GM21390 (cell line): ENCODE results near the gene PSMD13.
"Not testable (repeated sequence)": the region's sequence is repeated elsewhere in the genome, so short reads cannot be mapped to it uniquely, and the experiment has no call there.

ENCODE experiments used
- ATAC-seq: cut with Tn5 transposase; IDR thresholded peaks from one replicate; pipeline ENCODE4 v1.9.1; 2021; ENCODE audit not compliant: unreplicated experiment

PSMD13 gene

GRCh38 chr11:236774-237767 lies at the start of gene PSMD13:
TSS of gene PSMD13 (plus strand) at chr11:236976. CDS start at chr11:237050, 74 bp downstream.
- ATAC-seq = peak; percentile 81

GRCh38 chr11:189200-189783 lies 47.5 kb upstream of the PSMD13 start:
- not testable (repeated sequence) for ATAC-seq

GRCh38 chr11:189843-190311 lies 46.9 kb upstream of the PSMD13 start:
- ATAC-seq = peak; percentile 73

- not testable (repeated sequence) for ATAC-seq
These were observed 46.2 kb upstream of the PSMD13 start for GRCh38 chr11:190546-190945.

- not testable (repeated sequence) for ATAC-seq
These were observed 45.0 kb upstream of the PSMD13 start for GRCh38 chr11:191490-192478.

- not testable (repeated sequence) for ATAC-seq
These were observed 44.1 kb upstream of the PSMD13 start, which contains the start of gene SCGB1C1 for GRCh38 chr11:192674-193128. TSS of gene SCGB1C1 (plus strand) at chr11:193078. CDS start at chr11:193100, 22 bp downstream.

GRCh38 chr11:193481-193880 lies 43.3 kb upstream of the PSMD13 start:
- ATAC-seq = not testable (repeated sequence)

GRCh38 chr11:196786-197731 lies 39.7 kb upstream of the PSMD13 start:
- ATAC-seq = no peak

- ATAC-seq = no peak
These were observed 39.0 kb upstream of the PSMD13 start for GRCh38 chr11:197741-198235.

- ATAC-seq = no peak
These were observed 38.5 kb upstream of the PSMD13 start for GRCh38 chr11:198236-198806.

GRCh38 chr11:199004-199581 lies 37.7 kb upstream of the PSMD13 start:
- no peak for ATAC-seq

GRCh38 chr11:199782-200181 lies 37.0 kb upstream of the PSMD13 start:
- ATAC-seq = no peak

GRCh38 chr11:200224-201003 lies 36.4 kb upstream of the PSMD13 start:
- ATAC-seq = no peak

GRCh38 chr11:201966-202365 lies 34.8 kb upstream of the PSMD13 start:
- ATAC-seq = no peak

- no peak for ATAC-seq
These were observed 34.3 kb upstream of the PSMD13 start for GRCh38 chr11:202490-202889.

- no peak for ATAC-seq
These were observed 33.5 kb upstream of the PSMD13 start for GRCh38 chr11:203056-203944.
